ENCODE data around the gene ASPG. TPM values are rescaled to one million over a fixed set of nuclear protein-coding genes. Genes with fewer than 3 reads are reported as not detected.

The ASPG gene
- total RNA-seq, 1 donor: 0.10 TPM

- no peaks in the 10 kb centered on the region for H3K27me3 ChIP-seq (ENCODE audit: insufficient read depth, low read length)
- H3K4me3 ChIP-seq (ENCODE audit: low read length): no peak overlapping the region
- H3K4me1 ChIP-seq (ENCODE audit: insufficient read depth, low read length): no peaks in the 10 kb centered on the region
- H3K9me3 ChIP-seq (ENCODE audit: low read depth, low read length): no peaks in the 10 kb centered on the region
These were observed 10.2 kb downstream of the ASPG start for GRCh38 chr14:104095426-104096310.

- Histone ChIP-seq H3K4me3 (ENCODE audit: low read length) (no peak overlapping the region), H3K9me3 (ENCODE audit: low read depth, low read length) (no peaks in the 10 kb centered on the region), H3K4me1 (ENCODE audit: insufficient read depth, low read length) (no peaks in the 10 kb centered on the region)
These were observed 10.8 kb downstream of the ASPG start for GRCh38 chr14:104096318-104096717.

GRCh38 chr14:104096751-104097700 lies 11.5 kb downstream of the ASPG start:
- no peak overlapping the region for H3K4me3 ChIP-seq (ENCODE audit: low read length)

More at GRCh38 chr14:104096318-104096717, 10.8 kb downstream of the ASPG start:
- no peaks in the 10 kb centered on the region for H3K27me3 ChIP-seq (ENCODE audit: insufficient read depth, low read length)

GRCh38 chr14:104098272-104099095 lies 13.0 kb downstream of the ASPG start:
- no peaks in the 10 kb centered on the region for H3K4me1 ChIP-seq (ENCODE audit: insufficient read depth, low read length)
- no peak overlapping the region for H3K4me3 ChIP-seq (ENCODE audit: low read length)
- H3K27me3 ChIP-seq (ENCODE audit: insufficient read depth, low read length): no peaks in the 10 kb centered on the region
- H3K9me3 ChIP-seq (ENCODE audit: low read depth, low read length): no peaks in the 10 kb centered on the region

More at GRCh38 chr14:104096751-104097700, 11.5 kb downstream of the ASPG start:
- H3K9me3 ChIP-seq (ENCODE audit: low read depth, low read length): no peaks in the 10 kb centered on the region
- H3K4me1 ChIP-seq (ENCODE audit: insufficient read depth, low read length): no peaks in the 10 kb centered on the region
- H3K27me3 ChIP-seq (ENCODE audit: insufficient read depth, low read length): no peaks in the 10 kb centered on the region

GRCh38 chr14:104099096-104100041 lies 13.9 kb downstream of the ASPG start:
- H3K4me1 ChIP-seq (ENCODE audit: insufficient read depth, low read length): no peaks in the 10 kb centered on the region
- H3K27me3 ChIP-seq (ENCODE audit: insufficient read depth, low read length): no peaks in the 10 kb centered on the region
- H3K9me3 ChIP-seq (ENCODE audit: low read depth, low read length): no peaks in the 10 kb centered on the region
- H3K4me3 ChIP-seq (ENCODE audit: low read length): no peak overlapping the region

GRCh38 chr14:104100171-104101085 lies 14.9 kb downstream of the ASPG start:
- Histone ChIP-seq H3K27me3 (ENCODE audit: insufficient read depth, low read length) (no peaks in the 10 kb centered on the region), H3K9me3 (ENCODE audit: low read depth, low read length) (no peaks in the 10 kb centered on the region), H3K4me1 (ENCODE audit: insufficient read depth, low read length) (no peaks in the 10 kb centered on the region), H3K4me3 (ENCODE audit: low read length) (no peak overlapping the region)

- H3K4me1 ChIP-seq (ENCODE audit: insufficient read depth, low read length): no peaks in the 10 kb centered on the region
- no peak overlapping the region for H3K4me3 ChIP-seq (ENCODE audit: low read length)
- H3K27me3 ChIP-seq (ENCODE audit: insufficient read depth, low read length): no peaks in the 10 kb centered on the region
- H3K9me3 ChIP-seq (ENCODE audit: low read depth, low read length): no peaks in the 10 kb centered on the region
These were observed 15.7 kb downstream of the ASPG start for GRCh38 chr14:104101086-104101621.

- Histone ChIP-seq H3K4me1 (ENCODE audit: insufficient read depth, low read length) (no peaks in the 10 kb centered on the region), H3K27me3 (ENCODE audit: insufficient read depth, low read length) (no peaks in the 10 kb centered on the region), H3K4me3 (ENCODE audit: low read length) (no peak overlapping the region), H3K9me3 (ENCODE audit: low read depth, low read length) (no peaks in the 10 kb centered on the region)
These were observed 16.3 kb downstream of the ASPG start for GRCh38 chr14:104101651-104102281.

- Histone ChIP-seq H3K4me3 (ENCODE audit: low read length) (no peak overlapping the region), H3K4me1 (ENCODE audit: insufficient read depth, low read length) (no peaks in the 10 kb centered on the region), H3K27me3 (ENCODE audit: insufficient read depth, low read length) (no peaks in the 10 kb centered on the region), H3K9me3 (ENCODE audit: low read depth, low read length) (no peaks in the 10 kb centered on the region)
These were observed 16.9 kb downstream of the ASPG start for GRCh38 chr14:104102282-104102914.

- Histone ChIP-seq H3K4me1 (ENCODE audit: insufficient read depth, low read length) (no peaks in the 10 kb centered on the region), H3K9me3 (ENCODE audit: low read depth, low read length) (no peaks in the 10 kb centered on the region), H3K4me3 (ENCODE audit: low read length) (no peak overlapping the region), H3K27me3 (ENCODE audit: insufficient read depth, low read length) (no peaks in the 10 kb centered on the region)
These were observed 17.6 kb downstream of the ASPG start for GRCh38 chr14:104103061-104103445.

GRCh38 chr14:104103446-104104075 lies 18.1 kb downstream of the ASPG start:
- no peaks in the 10 kb centered on the region for H3K9me3 ChIP-seq (ENCODE audit: low read depth, low read length)
- H3K4me3 ChIP-seq (ENCODE audit: low read length): no peak overlapping the region
- no peaks in the 10 kb centered on the region for H3K27me3 ChIP-seq (ENCODE audit: insufficient read depth, low read length)
- H3K4me1 ChIP-seq (ENCODE audit: insufficient read depth, low read length): no peaks in the 10 kb centered on the region

Measured in mononuclear cell (primary cell).